Mesenchymal stem cell (in vitro differentiated cells and primary cell): ENCODE data around the gene HS6ST2.

ENCODE experiments used
- DNase-seq: peaks from one replicate; pipeline ENCODE4 v3.0.0-alpha.2; 2013
- H2AFZ ChIP-seq: one replicate; pipeline ENCODE4 v1.6.1; 2013; ENCODE audit warnings: low read depth, mild to moderate bottlenecking, control low read depth, inconsistent platforms, low read length, moderate library complexity
- H2AK5ac ChIP-seq: 2 replicates; pipeline ENCODE4 v1.6.1; 2013; ENCODE audit warnings: low read length, moderate library complexity, mild to moderate bottlenecking, inconsistent platforms; ENCODE audit not compliant: severe bottlenecking
- H2BK120ac ChIP-seq: one replicate; pipeline ENCODE4 v1.6.1; 2013; ENCODE audit warnings: low read depth, mild to moderate bottlenecking, inconsistent platforms, low read length, moderate library complexity
- H2BK12ac ChIP-seq, 2 experiments: one replicate each; pipeline ENCODE4 v1.6.1; 2013; ENCODE audit warnings: inconsistent platforms in 2 of 2, low read length in 2 of 2, mild to moderate bottlenecking in 2 of 2, moderate library complexity in 2 of 2, control low read depth in 1 of 2
- H2BK15ac ChIP-seq: one replicate; pipeline ENCODE4 v1.6.1; 2013; ENCODE audit warnings: mild to moderate bottlenecking, low read depth, inconsistent platforms; ENCODE audit not compliant: poor library complexity, severe bottlenecking
- H2BK5ac ChIP-seq: 2 replicates; pipeline ENCODE4 v1.6.1; 2013; ENCODE audit warnings: low read depth, mild to moderate bottlenecking, low read length, control low read depth, inconsistent platforms; ENCODE audit not compliant: poor library complexity, severe bottlenecking
- H3K14ac ChIP-seq, 2 experiments: one replicate each; pipeline ENCODE4 v1.6.1; 2013; ENCODE audit warnings: inconsistent platforms in 2 of 2, low read length in 2 of 2, control low read depth in 1 of 2, mild to moderate bottlenecking in 1 of 2, moderate library complexity in 1 of 2
- H3K18ac ChIP-seq, 2 experiments: one replicate each; pipeline ENCODE4 v1.6.1; 2013; ENCODE audit warnings: inconsistent platforms in 2 of 2, low read length in 2 of 2, control low read depth in 1 of 2, low read depth in 1 of 2, mild to moderate bottlenecking in 1 of 2
- H3K23ac ChIP-seq, 2 experiments: one replicate each; pipeline ENCODE4 v1.6.1; 2013; ENCODE audit warnings: inconsistent platforms in 2 of 2, low read length in 2 of 2, mild to moderate bottlenecking in 2 of 2, moderate library complexity in 2 of 2, control low read depth in 1 of 2
- H3K27ac ChIP-seq: 2 replicates; pipeline ENCODE4 v1.5.1; 2013; ENCODE audit warnings: mild to moderate bottlenecking, moderate library complexity, low read length, control low read depth, inconsistent platforms; ENCODE audit not compliant: poor library complexity, severe bottlenecking
- H3K27me3 ChIP-seq, 2 experiments: 2 replicates each; pipeline versions ENCODE4 v1.6.1 to v1.7.0; 2013; ENCODE audit warnings: low read length in 2 of 2, mild to moderate bottlenecking in 2 of 2, moderate library complexity in 2 of 2, control low read depth in 1 of 2, inconsistent platforms in 1 of 2; ENCODE audit not compliant: control insufficient read depth in 1 of 2, insufficient read depth in 1 of 2
- H3K36me3 ChIP-seq, 2 experiments: 2 replicates each; pipeline versions ENCODE4 v1.6.1 to v1.7.0; 2013; ENCODE audit warnings: low read length in 2 of 2, control low read depth in 1 of 2, inconsistent platforms in 1 of 2, low read depth in 1 of 2, mild to moderate bottlenecking in 1 of 2; ENCODE audit not compliant: insufficient read depth in 2 of 2, control insufficient read depth in 1 of 2
- H3K4ac ChIP-seq, 2 experiments: one replicate each; pipeline ENCODE4 v1.6.1; 2013; ENCODE audit warnings: inconsistent platforms in 2 of 2, low read length in 2 of 2, mild to moderate bottlenecking in 2 of 2, moderate library complexity in 2 of 2, control low read depth in 1 of 2, low read depth in 1 of 2
- H3K4me1 ChIP-seq: 2 replicates; pipeline ENCODE4 v1.6.1; 2013; ENCODE audit warnings: low read depth, low read length, control low read depth; ENCODE audit not compliant: control insufficient read depth, insufficient read depth
- H3K4me2 ChIP-seq: 2 replicates; pipeline ENCODE4 v1.6.1; 2013; ENCODE audit warnings: low read length, mild to moderate bottlenecking, inconsistent platforms; ENCODE audit not compliant: poor library complexity, severe bottlenecking
- H3K4me3 ChIP-seq, 2 experiments: 2 replicates each; pipeline versions ENCODE4 v1.5.1 to v1.7.0; 2013; ENCODE audit warnings: low read length in 2 of 2, mild to moderate bottlenecking in 2 of 2, control low read depth in 1 of 2, low read depth in 1 of 2; ENCODE audit not compliant: insufficient read depth in 1 of 2
- H3K79me1 ChIP-seq: replicated peaks from 2 replicates; pipeline ENCODE4 v1.6.1; 2013; ENCODE audit warnings: mild to moderate bottlenecking, control low read depth, low read length, inconsistent platforms; ENCODE audit not compliant: poor library complexity, severe bottlenecking
- H3K9ac ChIP-seq: 2 replicates; pipeline ENCODE4 v1.7.0; 2013; ENCODE audit warnings: mild to moderate bottlenecking, low read length, moderate library complexity
- H3K9me3 ChIP-seq: 2 replicates; pipeline ENCODE4 v1.7.0; 2013; ENCODE audit warnings: mild to moderate bottlenecking, low read length; ENCODE audit not compliant: control insufficient read depth
- H4K8ac ChIP-seq: one replicate; pipeline ENCODE4 v1.6.1; 2013; ENCODE audit warnings: inconsistent platforms, mild to moderate bottlenecking, low read length, moderate library complexity
- H4K91ac ChIP-seq: one replicate; pipeline ENCODE4 v1.6.1; 2013; ENCODE audit warnings: mild to moderate bottlenecking, low read length, inconsistent platforms
- whole genome bisulfite sequencing: methylation state at CpG from one replicate; pipeline ENCODE4 v1.1.7; 2013; ENCODE audit warnings: mixed read lengths; 5-methylcytosine and 5-hydroxymethylcytosine counted together

HS6ST2 gene

DNA sequence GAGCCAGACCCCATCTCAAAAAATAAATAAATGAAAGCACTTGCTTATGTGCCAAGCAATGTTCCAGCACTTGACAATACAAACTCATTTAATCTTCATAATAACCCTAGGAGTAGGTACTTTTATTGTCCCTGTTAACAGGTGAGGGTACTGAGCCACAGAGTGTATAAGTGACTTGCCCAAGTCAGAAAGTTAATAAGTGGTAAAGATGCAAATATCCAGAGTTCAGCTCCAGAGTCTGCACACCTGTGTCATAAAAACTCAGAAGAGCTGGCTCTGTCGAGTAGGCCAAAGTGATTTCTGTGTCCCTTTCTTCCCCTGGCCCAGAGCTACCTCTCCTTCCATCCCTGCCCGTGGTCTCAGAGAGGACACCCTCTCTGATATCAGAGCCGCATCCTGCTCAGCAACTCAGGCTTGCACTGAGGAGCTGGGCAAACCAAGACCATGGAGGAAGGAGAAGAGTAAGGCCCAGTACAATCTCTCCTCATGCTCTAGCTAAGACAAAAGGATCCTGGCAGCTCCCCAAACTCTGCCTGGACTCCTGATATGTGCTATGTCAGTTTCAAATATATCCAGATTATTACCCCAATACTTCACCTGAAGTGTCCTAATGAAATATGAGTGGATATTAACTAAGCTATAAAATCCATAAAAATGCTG lies 136.3 kb downstream of the HS6ST2 start:
- Histone ChIP-seq H3K4me2 (no peak overlapping the region), H3K9me3 (no peaks in the 10 kb centered on the region), H3K27ac (no peak overlapping the region), H2BK12ac (no peak overlapping the region), H3K23ac (no peak overlapping the region), H2AFZ (no peak overlapping the region), H2BK120ac (no peak overlapping the region), H3K18ac (no peak overlapping the region), H3K36me3 (no peaks in the 10 kb centered on the region), H3K14ac (no peak overlapping the region), H3K27me3 (peaks cover 0 to 16% of the 10 kb centered on the region in 2 experiments), H2AK5ac (no peak overlapping the region), H3K4me3 (no peak overlapping the region), H2BK5ac (no peak overlapping the region), H3K4ac (no peak overlapping the region), H4K8ac (peak overlapping the region; percentile 15), H2BK15ac (no peak overlapping the region), H3K9ac (no peak overlapping the region), H3K79me1 (no peaks in the 10 kb centered on the region), H3K4me1 (no peaks in the 10 kb centered on the region), H4K91ac (no peak overlapping the region)
- DNase-seq: no peak
- WGBS: 75% methylated on average over 3 of the region's 3 CpGs

DNA sequence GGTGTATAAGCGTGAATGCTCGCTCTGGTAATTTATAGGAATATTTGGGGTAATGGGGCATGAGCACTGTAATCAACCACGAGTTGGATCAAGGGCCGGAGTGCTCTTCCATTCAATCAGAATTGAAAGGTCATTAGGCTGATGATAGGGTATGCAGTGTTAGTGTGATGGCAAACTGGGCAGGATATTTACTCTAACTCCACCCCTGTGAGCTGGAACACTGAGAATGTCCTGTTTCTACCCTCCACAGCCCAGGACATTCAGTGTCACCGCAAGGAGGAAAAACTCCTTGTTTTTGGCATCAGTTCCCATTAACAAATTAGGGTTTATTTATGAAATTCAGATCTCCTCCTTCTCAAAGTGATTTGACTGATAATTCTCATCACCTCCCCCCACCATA lies 137.8 kb downstream of the HS6ST2 start:
- Histone ChIP-seq H2BK5ac (no peak overlapping the region), H2BK15ac (no peak overlapping the region), H2BK12ac (no peak overlapping the region), H2AK5ac (no peak overlapping the region), H3K4me2 (no peak overlapping the region), H4K91ac (no peak overlapping the region), H2AFZ (no peak overlapping the region), H3K4me3 (no peak overlapping the region), H3K9ac (no peak overlapping the region), H3K27ac (no peak overlapping the region), H3K14ac (no peak overlapping the region), H3K4ac (no peak overlapping the region), H3K36me3 (no peaks in the 10 kb centered on the region), H3K9me3 (no peaks in the 10 kb centered on the region), H3K23ac (no peak overlapping the region), H3K4me1 (no peaks in the 10 kb centered on the region), H3K18ac (no peak overlapping the region), H3K79me1 (no peaks in the 10 kb centered on the region), H4K8ac (no peak overlapping the region), H3K27me3 (peaks cover 0 to 17% of the 10 kb centered on the region in 2 experiments), H2BK120ac (no peak overlapping the region)
- 85% methylated on average over 5 of the region's 5 CpGs for WGBS
- DNase-seq: no peak

DNA sequence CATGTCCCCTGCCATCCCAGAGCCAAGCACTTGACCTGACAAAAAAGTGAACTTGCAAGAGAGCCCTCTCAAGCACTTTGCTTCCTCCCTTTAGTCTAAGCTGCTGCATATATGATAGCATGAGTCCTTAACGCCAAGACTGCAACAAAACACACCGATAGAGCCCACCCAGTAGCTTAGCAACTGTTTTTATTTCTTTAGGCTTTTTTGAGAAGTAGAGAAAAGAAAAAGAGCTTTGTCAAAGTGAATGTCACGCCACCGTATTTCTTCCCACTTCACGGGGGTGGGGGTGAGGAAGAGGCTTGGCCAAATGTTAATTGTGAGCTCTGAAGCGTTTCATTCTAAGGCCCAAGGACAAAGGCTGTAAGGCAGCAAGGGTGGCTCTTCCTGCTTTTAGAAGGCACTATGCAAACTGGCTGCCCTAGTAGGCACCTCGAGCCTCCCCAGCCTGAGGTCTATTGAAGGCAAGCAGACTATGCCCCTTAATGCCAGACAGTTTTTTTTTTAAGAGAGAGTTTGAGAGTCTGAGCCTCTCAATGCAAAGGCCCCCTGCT lies 138.6 kb downstream of the HS6ST2 start:
- Histone ChIP-seq H3K4me3 (no peak overlapping the region), H3K4me2 (no peak overlapping the region), H2AFZ (no peak overlapping the region), H2AK5ac (no peak overlapping the region), H2BK5ac (no peak overlapping the region), H2BK15ac (no peak overlapping the region), H3K27me3 (peaks cover 0 to 18% of the 10 kb centered on the region in 2 experiments), H3K4ac (no peak overlapping the region), H4K91ac (no peak overlapping the region), H4K8ac (no peak overlapping the region), H2BK120ac (no peak overlapping the region), H3K9me3 (no peaks in the 10 kb centered on the region), H3K79me1 (no peaks in the 10 kb centered on the region), H3K23ac (no peak overlapping the region), H3K9ac (no peak overlapping the region), H2BK12ac (no peak overlapping the region), H3K27ac (no peak overlapping the region), H3K18ac (no peak overlapping the region), H3K36me3 (no peaks in the 10 kb centered on the region), H3K4me1 (no peaks in the 10 kb centered on the region), H3K14ac (no peak overlapping the region)
- DNase-seq: no peak
- WGBS: 71% methylated on average over 5 of the region's 7 CpGs

DNA sequence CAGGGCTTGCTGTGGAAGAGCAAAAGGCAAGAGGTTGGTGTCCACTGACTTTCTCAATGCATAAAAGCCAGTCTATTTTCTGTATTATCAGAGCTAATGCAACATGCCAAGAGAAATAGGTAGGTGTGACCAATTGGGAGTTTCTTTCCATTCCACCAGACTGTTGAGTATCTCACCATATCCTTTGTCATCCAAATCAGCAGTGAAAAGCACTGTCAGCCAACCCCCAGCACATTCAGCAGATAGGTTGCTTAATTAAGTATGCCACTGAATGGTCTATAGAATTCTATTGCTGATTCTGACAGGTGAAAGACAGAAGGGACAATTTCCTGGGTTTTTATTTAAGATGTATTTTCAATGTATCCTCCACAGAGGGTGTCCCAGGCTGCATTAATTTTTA lies 139.8 kb downstream of the HS6ST2 start:
- no peak overlapping the region for H4K91ac ChIP-seq
- H4K8ac ChIP-seq: no peak overlapping the region

More for the DNA sequence above, 139.8 kb downstream of the HS6ST2 start:
- Histone ChIP-seq H3K4ac (no peak overlapping the region), H3K14ac (no peak overlapping the region), H2BK12ac (no peak overlapping the region), H2BK5ac (no peak overlapping the region), H2BK120ac (no peak overlapping the region), H3K27me3 (peaks cover 0 to 21% of the 10 kb centered on the region in 2 experiments), H2BK15ac (no peak overlapping the region), H3K4me2 (no peak overlapping the region), H3K9me3 (no peaks in the 10 kb centered on the region), H3K4me3 (no peak overlapping the region), H3K9ac (no peak overlapping the region), H2AK5ac (no peak overlapping the region), H3K18ac (no peak overlapping the region), H2AFZ (no peak overlapping the region), H3K23ac (no peak overlapping the region), H3K36me3 (no peaks in the 10 kb centered on the region), H3K79me1 (no peaks in the 10 kb centered on the region), H3K4me1 (no peaks in the 10 kb centered on the region), H3K27ac (no peak overlapping the region)
- no peak for DNase-seq
